ENCODE data around the gene SLC36A1. TPM values are rescaled to one million over a fixed set of nuclear protein-coding genes. Genes with fewer than 3 reads are reported as not detected.

The SLC36A1 gene
- total RNA-seq, 4 donors from 2014 or later, result 35.2 to 91.3 (median 69.8) TPM

DNA sequence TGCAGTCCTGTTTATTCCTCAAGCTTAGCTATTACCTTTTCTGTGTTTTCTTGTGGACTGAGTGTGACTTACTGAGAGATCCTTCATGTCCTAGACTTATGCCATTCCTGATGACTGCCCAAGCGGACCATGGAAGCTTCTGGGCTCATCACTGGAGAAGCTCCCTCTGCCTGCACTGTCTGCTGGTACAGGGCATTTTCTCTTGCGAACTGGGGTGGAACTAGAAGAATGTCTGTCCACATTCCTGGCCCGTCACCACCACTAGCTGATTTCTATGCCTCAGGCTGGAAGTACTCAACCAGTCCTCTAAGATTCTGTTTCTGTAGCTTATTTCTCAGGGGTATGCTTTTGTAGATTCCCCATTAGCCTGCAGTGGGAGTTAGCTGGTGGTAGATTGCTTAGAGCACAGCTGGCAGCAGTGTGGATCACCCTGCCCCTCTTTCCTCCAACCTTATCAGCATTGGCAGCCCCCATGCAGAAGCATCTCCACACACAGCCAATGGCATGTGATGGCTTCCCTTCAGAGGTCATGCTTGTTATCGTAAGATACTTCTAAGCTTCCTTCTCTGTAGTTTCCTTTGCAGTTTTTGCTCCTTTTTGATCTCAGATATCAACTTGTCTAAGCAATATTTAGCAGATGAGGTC is 12.4 kb downstream of the SLC36A1 start:
- 91 to 94% methylated on average over 2 to 4 of the region's 4 CpGs for WGBS, 2 donors (ENCODE audit: low coverage in 1 of 2)
- intact Hi-C loops (cut with DNase I; ENCODE audit: low total_unique reads) (no loop called here), in situ Hi-C loops (cut with MboI; ENCODE audit: low pct_ligation_motif_present in 1 of 4, low pct_unique_long_range_greater_than_20kb in 1 of 4, low sequenced_read_pairs in 3 of 4) (loop anchor here in 1 of 4 donors (25.0 kb wide), 1 partner anchor 302 kb away; the partner anchor contains the start of genes ATOX1 and G3BP1)
- H3K36me3 ChIP-seq, result peaks cover 0 to 6% (median 2%) of the 10 kb centered on the region in 4 donors
- H3K4me1 ChIP-seq, result peaks cover 6 to 32% (median 17%) of the 10 kb centered on the region in 4 donors
- no peak for TF ChIP-seq EP300 (IDR thresholded peaks at IDR 0.05; ENCODE audit: low read depth)
- TF ChIP-seq, protein P1, sequence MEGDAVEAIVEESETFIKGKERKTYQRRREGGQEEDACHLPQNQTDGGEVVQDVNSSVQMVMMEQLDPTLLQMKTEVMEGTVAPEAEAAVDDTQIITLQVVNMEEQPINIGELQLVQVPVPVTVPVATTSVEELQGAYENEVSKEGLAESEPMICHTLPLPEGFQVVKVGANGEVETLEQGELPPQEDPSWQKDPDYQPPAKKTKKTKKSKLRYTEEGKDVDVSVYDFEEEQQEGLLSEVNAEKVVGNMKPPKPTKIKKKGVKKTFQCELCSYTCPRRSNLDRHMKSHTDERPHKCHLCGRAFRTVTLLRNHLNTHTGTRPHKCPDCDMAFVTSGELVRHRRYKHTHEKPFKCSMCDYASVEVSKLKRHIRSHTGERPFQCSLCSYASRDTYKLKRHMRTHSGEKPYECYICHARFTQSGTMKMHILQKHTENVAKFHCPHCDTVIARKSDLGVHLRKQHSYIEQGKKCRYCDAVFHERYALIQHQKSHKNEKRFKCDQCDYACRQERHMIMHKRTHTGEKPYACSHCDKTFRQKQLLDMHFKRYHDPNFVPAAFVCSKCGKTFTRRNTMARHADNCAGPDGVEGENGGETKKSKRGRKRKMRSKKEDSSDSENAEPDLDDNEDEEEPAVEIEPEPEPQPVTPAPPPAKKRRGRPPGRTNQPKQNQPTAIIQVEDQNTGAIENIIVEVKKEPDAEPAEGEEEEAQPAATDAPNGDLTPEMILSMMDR (IDR thresholded peaks at IDR 0.05), result no peak
- no peak for TF ChIP-seq POLR2AphosphoS5 (IDR thresholded peaks at IDR 0.05)
- no peak for TF ChIP-seq POLR2A (IDR thresholded peaks at IDR 0.05)
- H3K27me3 ChIP-seq, result no peaks in the 10 kb centered on the region
- no peak overlapping the region for H3K27ac ChIP-seq
- no peaks in the 10 kb centered on the region for H3K9me3 ChIP-seq
- H3K4me3 ChIP-seq, result no peak overlapping the region
- DNase-seq, result no peak

DNA sequence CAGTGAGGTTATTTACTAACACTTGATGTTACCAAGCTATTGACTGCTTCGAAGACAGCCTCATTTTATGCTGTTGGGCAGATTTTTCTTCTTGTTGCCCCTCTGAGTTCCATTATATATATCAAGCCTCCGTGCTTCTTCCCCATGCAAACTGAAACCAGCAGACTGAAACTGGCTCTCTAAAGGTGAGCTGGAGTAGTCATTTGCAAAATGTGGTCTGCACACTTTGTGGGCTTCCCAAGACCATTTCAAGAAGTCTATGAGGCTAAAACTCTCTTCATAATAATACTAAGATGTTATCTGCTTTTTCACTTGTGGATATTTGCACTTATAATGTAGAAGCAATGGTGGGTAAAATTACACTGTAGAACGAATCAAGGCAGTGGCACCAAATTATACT is 13.9 kb downstream of the SLC36A1 start:
- Histone ChIP-seq H3K36me3 (peaks cover 0 to 12% (median 3%) of the 10 kb centered on the region in 4 donors), H3K27me3 (no peaks in the 10 kb centered on the region), H3K27ac (no peak overlapping the region), H3K4me3 (no peak overlapping the region), H3K4me1 (peaks cover 6 to 17% (median 9%) of the 10 kb centered on the region in 4 donors), H3K9me3 (no peaks in the 10 kb centered on the region)
- TF ChIP-seq EP300 (IDR thresholded peaks at IDR 0.05; ENCODE audit: low read depth), result no peak
- no peak for TF ChIP-seq POLR2A (IDR thresholded peaks at IDR 0.05)
- TF ChIP-seq, protein P1 (IDR thresholded peaks at IDR 0.05), result no peak
- TF ChIP-seq POLR2AphosphoS5 (IDR thresholded peaks at IDR 0.05), result no peak
- in situ Hi-C loops (cut with MboI; ENCODE audit: low pct_ligation_motif_present in 1 of 4, low pct_unique_long_range_greater_than_20kb in 1 of 4, low sequenced_read_pairs in 3 of 4) (loop anchor here in 1 of 4 donors (25.0 kb wide), 1 partner anchor 301 kb away; the partner anchor contains the start of genes ATOX1 and G3BP1), intact Hi-C loops (cut with DNase I; ENCODE audit: low total_unique reads) (no loop called here)
- WGBS, 2 donors (ENCODE audit: low coverage in 1 of 2), result 83 to 85% methylated on average over 2 to 3 of the region's 3 CpGs
- no peak for DNase-seq

DNA sequence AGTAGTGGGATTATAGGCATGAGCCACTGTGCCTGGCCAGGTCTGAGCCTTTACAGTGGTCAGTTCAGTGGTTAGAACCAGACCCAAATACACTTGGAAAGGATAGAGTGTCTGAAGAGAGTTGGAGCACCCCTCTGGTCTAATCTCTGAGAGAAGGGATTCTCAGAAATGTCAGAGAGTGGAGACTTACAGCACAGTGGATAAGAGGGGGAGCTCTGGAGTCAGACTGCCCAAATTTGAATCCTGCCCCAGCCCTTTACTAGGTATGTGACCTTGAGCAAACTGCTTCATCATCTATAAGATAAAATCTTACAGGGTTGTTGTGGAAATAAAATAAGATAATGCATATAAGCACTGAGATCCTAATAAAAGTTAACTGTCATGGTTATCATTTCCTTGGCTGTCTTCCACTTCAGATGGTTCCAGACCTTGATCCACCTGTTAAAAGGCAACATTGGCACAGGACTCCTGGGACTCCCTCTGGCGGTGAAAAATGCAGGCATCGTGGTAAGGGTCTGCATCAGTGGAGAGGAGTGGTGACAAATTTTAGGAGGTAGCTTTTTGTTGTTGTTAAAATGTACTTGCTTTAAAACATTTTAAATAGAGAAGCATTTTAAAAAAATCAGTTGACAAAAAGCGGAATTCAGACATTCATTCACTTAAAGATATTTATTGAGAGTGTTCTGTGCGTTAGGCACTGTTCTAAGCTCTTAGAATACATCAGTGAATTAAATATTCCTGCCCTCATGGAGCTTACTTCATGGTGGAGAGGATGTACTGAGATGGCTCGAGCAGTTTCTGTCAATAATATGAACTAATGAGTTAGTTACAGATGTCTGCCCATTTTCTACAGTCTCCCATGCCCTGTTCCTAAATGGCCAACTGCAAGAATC is 16.0 kb downstream of the SLC36A1 start:
- intact Hi-C loops (cut with DNase I; ENCODE audit: low total_unique reads) (no loop called here), in situ Hi-C loops (cut with MboI; ENCODE audit: low pct_ligation_motif_present in 1 of 4, low pct_unique_long_range_greater_than_20kb in 1 of 4, low sequenced_read_pairs in 3 of 4) (loop anchor here in 1 of 4 donors (25.0 kb wide), 1 partner anchor 299 kb away; the partner anchor contains the start of genes ATOX1 and G3BP1)
- DNase-seq, result peak; percentile 47
- Histone ChIP-seq H3K27me3 (no peaks in the 10 kb centered on the region), H3K4me1 (peaks cover 0 to 7% (median 0%) of the 10 kb centered on the region in 4 donors), H3K36me3 (peaks cover 0 to 19% (median 7%) of the 10 kb centered on the region in 4 donors), H3K4me3 (no peak overlapping the region), H3K9me3 (no peaks in the 10 kb centered on the region), H3K27ac (no peak overlapping the region)
- WGBS, 2 donors (ENCODE audit: low coverage in 1 of 2), result 53 to 59% methylated on average over 5 of the region's 5 CpGs
- TF ChIP-seq, protein P1 (IDR thresholded peaks at IDR 0.05), result peak; percentile 39 to 74 (median 54)
- no peak for TF ChIP-seq POLR2AphosphoS5 (IDR thresholded peaks at IDR 0.05)

DNA sequence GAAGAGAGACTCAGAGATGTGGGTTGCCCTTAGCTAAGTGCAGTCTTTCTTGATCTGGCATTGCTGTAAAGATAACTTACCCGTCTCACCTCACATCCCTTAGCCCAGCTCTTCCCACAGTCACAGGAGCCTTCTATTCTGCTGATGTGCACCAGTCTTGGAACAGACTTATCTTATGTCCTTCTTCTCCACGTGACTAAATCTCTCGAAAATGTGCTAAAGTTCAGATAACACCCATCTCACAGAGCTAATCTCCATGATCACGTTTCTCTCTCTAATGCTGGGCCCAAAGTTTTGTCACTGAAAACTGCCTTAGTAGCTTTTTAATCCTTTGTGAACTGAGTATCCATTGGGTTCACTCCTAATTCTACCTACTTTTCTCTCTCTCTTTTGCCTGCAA is 16.7 kb downstream of the SLC36A1 start:
- Histone ChIP-seq H3K9me3 (no peaks in the 10 kb centered on the region), H3K4me1 (peaks cover 0 to 7% (median 0%) of the 10 kb centered on the region in 4 donors), H3K27ac (no peak overlapping the region), H3K4me3 (no peak overlapping the region), H3K27me3 (no peaks in the 10 kb centered on the region), H3K36me3 (peaks cover 0 to 19% (median 7%) of the 10 kb centered on the region in 4 donors)
- in situ Hi-C loops (cut with MboI; ENCODE audit: low pct_ligation_motif_present in 1 of 4, low pct_unique_long_range_greater_than_20kb in 1 of 4, low sequenced_read_pairs in 3 of 4), result loop anchor here in 1 of 4 donors (25.0 kb wide), 1 partner anchor 298 kb away; the partner anchor contains the start of genes ATOX1 and G3BP1
- TF ChIP-seq EP300 (IDR thresholded peaks at IDR 0.05; ENCODE audit: low read depth) (no peak), POLR2A (IDR thresholded peaks at IDR 0.05) (no peak), POLR2AphosphoS5 (IDR thresholded peaks at IDR 0.05) (no peak)
- TF ChIP-seq, protein P1 (IDR thresholded peaks at IDR 0.05), result no peak
- 83 to 88% methylated on average over 4 of the region's 4 CpGs for WGBS, 2 donors (ENCODE audit: low coverage in 1 of 2)
- no peak for DNase-seq
- intact Hi-C loops (cut with DNase I; ENCODE audit: low total_unique reads), result no loop called here
